Sigmoid colon (tissue), 4 donors: Measurements from ENCODE around the gene TRMT112.

Experiments
- CTCF ChIP-seq, 4 experiments: fragments of 450-650 bp in 3 of 4; fragments of 200-600 bp in 1 of 4; IDR thresholded peaks; one replicate each; pipeline ENCODE4 v1.5.1; 2016 to 2019; ENCODE audit warnings: antibody characterized with exemption in 4 of 4, mild to moderate bottlenecking in 3 of 4, moderate library complexity in 2 of 4
- EP300 ChIP-seq, 4 donors: sonication (generic); formaldehyde crosslinking; IDR thresholded peaks; one replicate each; pipeline ENCODE4 v1.6.1; 2017; ENCODE audit warnings: antibody characterized with exemption in 4 of 4
- POLR2AphosphoS5 ChIP-seq, 4 donors: sonication (generic); formaldehyde crosslinking; IDR thresholded peaks; one replicate each; pipeline ENCODE4 v1.6.1; 2017; ENCODE audit warnings: antibody characterized with exemption in 4 of 4

GRCh38 chr11:64267207-64267945 is 50.0 kb downstream of the TRMT112 start:
- TF ChIP-seq POLR2AphosphoS5 (IDR thresholded peaks at IDR 0.05) (no peak), CTCF (IDR thresholded peaks at IDR 0.05) (no peak), EP300 (IDR thresholded peaks at IDR 0.05) (no peak)
